Ureter (tissue), 1 donor: Measurements from ENCODE around the gene NR1D1. TPM values are rescaled to one million over a fixed set of nuclear protein-coding genes. Genes with fewer than 3 reads are reported as not detected.

Source experiments
- DNase-seq: peaks from one replicate; pipeline ENCODE4 v3.0.0-alpha.2; 2020; ENCODE audit warnings: low spot score
- total RNA-seq: library from RNA; stranded (reverse); gene quantifications from one replicate; pipeline ENCODE4 v1.2.4, GENCODE V29; 2023
- donor health status: DM: yes; HTN: yes; CAD: no.

The NR1D1 gene
- total RNA-seq, 1 donor from 2014 or later = 26.0 TPM

DNA sequence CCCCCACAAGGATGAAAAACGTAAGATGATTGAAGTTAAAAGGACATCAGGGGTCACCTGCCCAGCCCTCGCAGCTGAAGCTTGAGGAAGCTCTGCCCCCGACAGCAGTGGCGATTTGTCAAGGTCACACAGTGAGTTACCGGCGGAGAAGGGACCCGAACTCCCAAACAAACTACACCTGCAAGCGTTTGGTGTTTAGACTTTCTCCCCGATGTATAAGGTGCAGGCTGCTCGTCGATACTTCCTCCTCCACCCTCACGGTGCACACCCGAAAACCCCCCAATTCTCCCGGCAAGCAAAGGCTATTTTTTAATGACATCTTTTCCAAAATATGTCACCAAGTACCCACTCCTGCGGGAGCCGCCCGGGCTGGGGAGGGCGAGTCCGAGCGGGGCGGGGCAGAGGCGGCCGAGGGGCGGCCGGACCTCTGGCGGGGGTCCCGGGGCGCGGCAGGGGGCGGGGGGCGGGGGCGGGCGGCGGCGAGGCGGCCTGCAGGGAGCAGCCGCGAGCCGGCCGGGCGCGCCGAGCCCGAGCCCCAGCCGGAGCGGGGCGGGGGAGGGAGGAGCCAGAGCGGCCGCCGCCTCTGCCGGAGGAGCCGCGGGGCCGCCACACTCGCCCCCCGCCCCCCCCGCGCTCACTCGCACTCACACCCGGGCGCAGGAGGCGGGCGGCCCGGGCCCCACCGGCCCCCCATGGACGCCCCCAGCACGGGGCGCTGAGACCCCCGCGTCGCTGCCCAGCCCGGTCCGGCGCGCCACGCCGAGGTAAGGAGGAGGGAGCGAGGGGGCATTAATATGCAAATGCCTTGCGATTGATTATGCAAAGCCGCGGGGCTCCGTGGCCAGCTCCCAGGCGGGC lies 37.8 kb downstream of the NR1D1 start, which contains the start of gene THRA:
TSS of gene THRA (plus strand) at position 637 of the 858 bp plus-strand sequence. CDS start 11,524 bp downstream, outside the sequence.
- DNase-seq = no peak

DNA sequence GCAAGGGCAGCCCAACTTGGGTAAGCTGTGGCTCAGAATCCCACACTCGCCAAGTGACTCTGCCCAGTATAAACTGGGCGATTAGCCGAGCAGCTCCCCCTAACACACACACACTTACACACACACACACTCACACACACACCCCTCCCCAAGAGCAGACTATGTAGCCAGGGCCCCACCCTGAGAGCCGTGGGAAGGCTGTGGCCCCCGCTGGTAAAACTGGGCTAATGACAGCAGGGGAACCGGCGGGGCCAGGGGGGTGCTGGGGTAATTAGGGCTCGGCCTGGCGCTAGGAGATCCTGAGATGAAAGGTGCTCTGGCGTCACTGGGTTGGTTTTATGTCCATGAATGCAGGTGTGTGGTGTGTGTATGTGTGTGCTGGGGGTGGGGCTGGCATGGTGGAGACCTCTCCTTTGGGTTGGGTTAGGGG lies 38.8 kb downstream of the NR1D1 start:
- DNase-seq = no peak

DNA sequence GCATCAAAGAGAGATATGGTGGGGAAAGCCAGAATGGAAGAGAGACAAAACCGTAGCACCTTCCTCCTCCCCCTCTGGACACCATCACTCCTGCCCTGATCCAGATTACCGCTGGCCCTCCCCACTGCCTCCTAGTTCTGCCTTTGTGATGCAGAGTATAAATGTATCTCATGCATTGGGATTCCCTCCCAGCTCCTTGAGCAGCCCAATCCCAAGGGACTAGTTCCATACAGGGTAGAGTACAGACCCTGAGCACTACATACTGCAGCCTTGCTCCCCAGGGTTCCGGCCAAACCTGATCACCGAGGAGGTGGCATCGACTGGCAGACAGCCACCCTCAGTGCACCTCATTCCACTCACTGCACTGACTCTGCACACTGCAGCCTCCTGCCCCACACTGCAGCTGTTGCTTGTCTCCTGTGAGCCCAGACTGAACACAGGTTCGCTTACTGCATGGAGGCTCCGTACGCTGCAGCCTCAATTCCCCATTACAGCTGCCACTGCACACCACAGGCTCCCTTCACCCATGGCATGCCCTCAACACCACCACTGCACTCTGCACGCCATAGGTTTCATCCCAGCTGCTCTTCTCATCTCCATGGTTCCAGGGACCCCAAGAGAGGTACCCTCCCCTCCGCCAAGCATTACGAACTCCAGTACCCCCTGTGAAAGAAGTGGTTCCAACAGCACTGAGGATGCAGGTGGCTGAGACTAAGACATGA lies 39.3 kb downstream of the NR1D1 start:
- DNase-seq = no peak

DNA sequence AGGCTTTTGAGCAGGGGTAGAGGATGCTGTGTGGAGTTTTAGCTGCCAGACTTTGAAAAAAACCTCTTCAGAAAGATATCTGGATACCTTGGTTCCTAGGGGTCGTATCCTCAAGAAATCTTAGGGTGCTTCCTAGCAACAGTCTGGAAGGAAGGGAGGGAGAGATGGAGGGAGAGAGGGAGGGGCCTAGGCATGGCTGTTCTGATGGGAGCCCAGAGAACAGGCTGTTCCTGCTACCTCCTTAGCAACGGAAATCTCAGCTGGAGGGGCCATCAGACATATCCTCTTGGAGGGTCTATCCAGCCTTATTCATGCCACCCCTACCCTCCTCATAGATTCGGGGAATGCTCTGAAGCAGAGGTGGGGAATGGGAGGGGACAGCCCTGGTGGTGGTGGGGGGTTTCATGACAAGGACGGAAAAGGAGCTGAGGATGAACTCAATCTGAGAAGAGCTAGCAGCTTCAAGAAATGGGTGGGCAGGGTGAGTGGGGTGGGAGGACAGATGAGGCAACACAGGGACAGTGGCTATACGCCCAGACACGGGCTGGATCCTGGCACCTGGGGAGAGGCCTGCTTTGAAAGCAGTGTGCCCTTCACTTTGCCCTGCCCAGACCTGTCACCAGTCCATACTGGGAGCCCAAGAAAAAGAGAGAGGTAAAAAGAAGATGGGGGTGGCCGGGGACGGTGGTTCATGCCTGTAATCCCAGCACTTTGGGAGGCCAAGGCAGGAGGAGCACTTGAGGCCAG lies 40.5 kb downstream of the NR1D1 start:
- DNase-seq = no peak

DNA sequence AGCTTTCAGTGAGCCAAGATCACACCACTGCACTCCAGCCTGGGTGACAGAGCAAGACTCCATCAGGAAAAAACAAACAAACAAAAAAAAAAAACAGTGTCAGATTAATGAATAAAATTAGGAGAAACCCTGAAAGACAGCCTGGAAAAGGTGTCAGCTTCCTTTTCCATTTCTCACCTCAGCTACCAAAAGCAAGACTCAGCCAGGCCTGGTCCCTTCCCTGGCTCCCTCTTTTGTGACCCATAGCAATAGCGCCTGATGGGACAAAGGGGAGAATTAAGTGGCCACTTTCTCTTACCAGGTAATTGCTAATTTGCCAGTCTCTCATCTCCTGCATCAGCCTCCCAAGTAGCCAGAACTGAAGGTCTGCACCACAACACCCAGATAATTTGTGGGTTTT lies 41.5 kb downstream of the NR1D1 start:
- DNase-seq = no peak

DNA sequence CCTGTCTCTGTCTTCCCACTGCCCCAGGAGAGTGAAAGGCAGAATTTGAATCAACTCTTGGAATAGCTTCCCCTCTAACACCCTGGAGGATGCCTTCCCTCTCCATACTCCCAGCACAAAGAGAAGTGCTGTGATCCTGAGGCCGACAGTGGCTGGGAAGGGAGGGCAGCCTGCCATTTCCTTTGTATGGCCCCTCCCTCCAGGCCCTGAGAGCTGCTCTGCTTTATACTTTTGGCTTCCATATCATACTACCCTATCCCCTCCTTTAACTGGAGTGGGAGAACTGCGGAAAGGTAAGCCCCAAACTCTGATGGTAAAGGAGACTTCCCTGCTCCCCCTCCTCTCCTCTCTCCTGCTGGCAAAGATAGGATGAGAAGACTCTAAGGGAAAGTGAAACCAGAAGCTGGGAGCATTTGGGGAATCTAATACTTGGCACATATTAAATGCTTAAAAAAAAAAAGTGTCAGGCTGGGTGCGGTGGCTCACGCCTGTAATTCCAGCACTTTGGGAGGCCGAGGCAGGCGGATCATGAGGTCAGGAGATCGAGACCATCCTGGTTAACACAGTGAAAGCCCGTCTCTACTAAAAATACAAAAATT lies 42.1 kb downstream of the NR1D1 start:
- DNase-seq = no peak

DNA sequence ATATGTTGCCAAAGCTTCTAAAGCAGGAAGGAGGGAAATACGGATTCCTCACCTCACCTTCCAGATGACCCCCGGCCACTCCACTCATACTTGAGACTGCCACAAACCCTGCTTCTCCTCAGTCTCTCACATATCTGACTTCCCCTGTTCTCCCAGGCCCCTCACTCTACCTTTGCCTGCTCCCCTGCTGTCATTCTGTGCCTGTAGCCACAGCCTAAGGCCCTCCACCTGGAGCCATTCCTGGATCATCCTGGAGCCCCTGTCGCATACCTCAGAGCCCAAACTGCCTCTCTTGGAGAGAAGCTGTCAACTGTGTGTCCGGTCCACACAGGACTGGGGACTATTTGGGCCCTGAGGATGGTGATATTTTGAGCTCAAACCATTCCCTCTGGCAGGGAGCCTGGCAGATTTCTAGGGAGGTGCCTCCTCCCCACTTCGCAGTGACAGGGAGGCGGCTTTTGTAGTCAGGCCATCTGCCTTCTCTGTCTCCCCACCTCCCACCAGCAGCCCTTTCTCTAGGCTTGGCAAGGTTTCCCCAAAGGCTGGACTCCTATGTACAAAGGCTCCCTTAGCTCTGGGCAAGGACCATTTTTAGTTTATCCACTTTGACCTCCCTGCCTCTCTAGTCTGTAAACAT lies 43.9 kb downstream of the NR1D1 start:
- no peak for DNase-seq

Other genes starting within 250 kb of the NR1D1 start
- gene IKZF3, start 236.3 kb downstream of the NR1D1 start, total RNA-seq = 24.3 TPM
- gene ZPBP2, start 232.4 kb downstream of the NR1D1 start, total RNA-seq = not detected
- gene GSDMB, start 182.0 kb downstream of the NR1D1 start, total RNA-seq = 57.7 TPM
- 147 TPM for gene ORMDL3, start 173.0 kb downstream of the NR1D1 start, total RNA-seq
- not detected for gene LRRC3C, start 172.9 kb downstream of the NR1D1 start, total RNA-seq
- gene GSDMA, start 137.6 kb downstream of the NR1D1 start, total RNA-seq = 2.4 TPM
- 99.3 TPM for gene PSMD3, start 119.8 kb downstream of the NR1D1 start, total RNA-seq
- 1.0 TPM for gene CSF3, start 85.1 kb downstream of the NR1D1 start, total RNA-seq
- 87.9 TPM for gene MED24, start 46.2 kb downstream of the NR1D1 start, total RNA-seq
- gene THRA, start 37.6 kb downstream of the NR1D1 start, total RNA-seq = 54.7 TPM
- gene MSL1, start 21.4 kb upstream of the NR1D1 start, total RNA-seq = 91.3 TPM
- gene CASC3, start 39.9 kb upstream of the NR1D1 start, total RNA-seq = 121 TPM
- gene RAPGEFL1, start 76.9 kb upstream of the NR1D1 start, total RNA-seq = 138 TPM
- 39.6 TPM for gene WIPF2, start 118.7 kb upstream of the NR1D1 start, total RNA-seq
- gene CDC6, start 187.3 kb upstream of the NR1D1 start, total RNA-seq = 3.1 TPM
- gene RARA, start 208.6 kb upstream of the NR1D1 start, total RNA-seq = 34.9 TPM